IPS-18c (cell line): ENCODE results near the gene MPP7.

Experiments
- H3K4me3 ChIP-seq: 2 replicates; pipeline ENCODE4 v1.7.0; 2013; ENCODE audit warnings: low read depth, mild to moderate bottlenecking, low read length, moderate library complexity; ENCODE audit not compliant: insufficient read depth
- H3K9me3 ChIP-seq: one replicate; pipeline ENCODE4 v1.6.1; 2013; ENCODE audit warnings: mild to moderate bottlenecking, low read length, moderate library complexity; ENCODE audit not compliant: control insufficient read depth, insufficient read depth

MPP7 gene

GRCh38 chr10:28315140-28315539 lies 12.3 kb upstream of the MPP7 start:
- H3K9me3 ChIP-seq: no peaks in the 10 kb centered on the region
- H3K4me3 ChIP-seq: no peak overlapping the region

- Histone ChIP-seq H3K9me3 (no peaks in the 10 kb centered on the region), H3K4me3 (no peak overlapping the region)
Measured at GRCh38 chr10:28314211-28314610, 11.3 kb upstream of the MPP7 start.

GRCh38 chr10:28312572-28312971 lies 9.7 kb upstream of the MPP7 start:
- H3K9me3 ChIP-seq: no peaks in the 10 kb centered on the region
- no peak overlapping the region for H3K4me3 ChIP-seq

DNA sequence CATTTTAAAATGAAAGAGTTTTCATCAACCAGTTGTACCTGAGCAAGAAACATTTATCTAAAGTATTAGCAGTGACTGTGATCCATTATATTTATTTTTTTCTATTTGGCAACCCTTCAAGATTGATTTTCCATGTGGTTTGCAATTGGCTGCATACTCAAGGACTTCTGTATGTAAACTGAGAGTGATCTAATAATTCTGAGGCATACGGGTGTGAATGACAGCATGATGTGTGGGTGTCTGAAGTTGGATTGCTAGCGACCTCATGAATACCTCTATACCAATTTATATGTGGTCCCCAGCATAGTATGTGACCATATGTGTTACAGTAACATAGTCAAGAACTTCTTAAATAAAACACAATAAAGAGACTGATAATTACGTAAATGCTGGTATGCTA lies 8.2 kb upstream of the MPP7 start:
- no peaks in the 10 kb centered on the region for H3K9me3 ChIP-seq
- H3K4me3 ChIP-seq: no peak overlapping the region

DNA sequence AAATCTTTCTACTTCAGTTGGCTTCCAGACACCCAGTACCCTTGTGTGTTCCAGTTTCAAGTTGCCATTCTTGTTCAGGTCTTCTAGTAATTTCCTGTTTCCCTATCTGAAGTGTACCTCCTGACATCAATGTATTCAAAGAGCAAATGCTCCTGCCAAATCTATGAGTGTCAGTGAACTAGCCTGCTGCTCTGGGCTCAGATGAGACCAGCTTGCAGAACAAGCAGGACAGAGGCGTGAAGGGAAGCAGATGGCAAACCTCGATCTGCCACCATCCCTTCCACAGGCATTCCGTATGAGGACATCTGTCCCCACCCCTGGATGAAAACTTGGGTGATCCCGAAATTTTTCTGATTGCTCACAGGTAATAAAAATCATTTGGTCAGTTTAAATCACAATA lies 4.4 kb upstream of the MPP7 start:
- Histone ChIP-seq H3K4me3 (no peak overlapping the region), H3K9me3 (no peaks in the 10 kb centered on the region)

DNA sequence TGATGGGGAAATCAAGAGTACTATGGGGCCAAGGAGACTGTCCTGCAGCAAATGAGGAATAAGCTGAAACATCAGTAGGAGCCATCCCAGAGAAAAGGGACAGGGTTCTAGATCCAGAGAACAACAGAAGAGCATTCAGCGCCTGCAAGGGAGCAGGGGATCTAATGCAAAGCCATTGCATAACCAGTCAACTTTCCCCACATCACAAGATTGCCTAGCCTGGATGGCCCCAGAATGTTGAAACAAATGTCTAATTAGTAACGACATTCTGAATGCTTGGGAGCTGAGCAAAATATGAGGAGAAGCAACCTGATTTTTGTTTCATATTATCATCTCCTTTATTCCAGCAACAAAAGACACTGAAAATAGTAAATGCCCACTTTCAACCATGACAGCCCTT lies 2.7 kb upstream of the MPP7 start:
- no peak overlapping the region for H3K4me3 ChIP-seq
- H3K9me3 ChIP-seq: no peaks in the 10 kb centered on the region

GRCh38 chr10:28304032-28304571 lies 1.2 kb upstream of the MPP7 start:
- Histone ChIP-seq H3K9me3 (no peaks in the 10 kb centered on the region), H3K4me3 (no peak overlapping the region)

GRCh38 chr10:28302012-28302637 lies 739 bp downstream of the MPP7 start:
- no peaks in the 10 kb centered on the region for H3K9me3 ChIP-seq
- peak overlapping the region; percentile 90 for H3K4me3 ChIP-seq

- Histone ChIP-seq H3K9me3 (no peaks in the 10 kb centered on the region), H3K4me3 (no peak overlapping the region)
Measured at GRCh38 chr10:28300027-28300426, 2.8 kb downstream of the MPP7 start.

DNA sequence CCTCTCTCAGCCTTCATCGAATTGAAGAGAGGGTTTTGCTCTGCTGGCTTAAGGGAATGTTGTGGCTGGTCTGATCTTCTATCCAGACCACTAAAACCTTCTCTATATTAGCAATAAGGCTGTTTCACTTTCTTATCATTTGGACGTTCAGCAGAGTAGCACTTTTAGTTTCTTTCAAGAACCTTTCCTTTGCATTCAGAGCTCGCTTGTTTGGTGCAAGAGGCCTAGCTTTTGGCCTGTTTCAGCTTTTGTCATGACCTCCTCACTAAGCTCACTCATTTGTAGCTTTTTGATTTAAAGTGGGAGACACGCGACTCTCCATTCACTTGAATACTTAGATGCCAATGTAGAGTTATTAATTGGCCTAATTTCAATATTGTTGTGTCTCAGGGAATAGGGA lies 3.9 kb downstream of the MPP7 start:
- no peak overlapping the region for H3K4me3 ChIP-seq
- H3K9me3 ChIP-seq: no peaks in the 10 kb centered on the region

DNA sequence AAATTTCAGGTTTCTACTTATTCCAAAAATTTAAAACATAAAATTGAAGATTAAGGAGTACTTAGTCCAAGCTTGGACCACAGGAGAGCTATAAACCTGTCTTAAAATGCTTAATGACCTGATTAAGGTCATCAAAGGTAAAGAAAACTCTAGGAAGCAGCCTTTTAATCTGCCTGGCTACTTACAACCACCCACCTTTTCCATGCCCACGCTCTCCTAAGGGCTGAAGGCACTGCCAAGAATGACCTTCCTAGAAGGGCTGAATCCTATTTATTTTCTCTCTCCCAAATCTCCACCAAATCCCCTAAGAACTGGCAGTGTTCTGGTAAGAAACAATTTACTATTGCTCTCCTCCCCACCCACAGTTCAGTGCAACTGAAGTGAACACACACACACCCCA lies 6.8 kb downstream of the MPP7 start:
- Histone ChIP-seq H3K4me3 (no peak overlapping the region), H3K9me3 (no peaks in the 10 kb centered on the region)

GRCh38 chr10:28295336-28295735 lies 7.5 kb downstream of the MPP7 start:
- Histone ChIP-seq H3K4me3 (no peak overlapping the region), H3K9me3 (no peaks in the 10 kb centered on the region)

DNA sequence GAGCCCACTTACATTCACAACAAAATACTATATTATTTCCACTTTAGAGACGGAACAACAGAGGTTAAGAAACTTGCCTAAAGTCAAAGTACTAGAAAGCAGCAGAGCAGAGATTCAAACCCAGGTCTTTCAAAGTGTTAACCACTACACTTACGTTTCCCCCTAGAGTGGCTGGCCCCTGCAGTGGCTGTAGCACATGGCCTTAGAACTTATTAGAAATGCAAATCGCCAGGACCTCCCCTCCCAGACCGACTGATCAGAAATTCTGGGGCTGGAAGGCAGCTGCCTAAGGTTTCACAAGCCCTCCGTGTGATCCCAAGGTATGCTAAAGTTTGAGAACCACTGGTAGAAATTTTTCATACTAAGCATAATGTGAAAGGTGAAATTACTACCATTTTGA lies 8.1 kb downstream of the MPP7 start:
- no peak overlapping the region for H3K4me3 ChIP-seq

DNA sequence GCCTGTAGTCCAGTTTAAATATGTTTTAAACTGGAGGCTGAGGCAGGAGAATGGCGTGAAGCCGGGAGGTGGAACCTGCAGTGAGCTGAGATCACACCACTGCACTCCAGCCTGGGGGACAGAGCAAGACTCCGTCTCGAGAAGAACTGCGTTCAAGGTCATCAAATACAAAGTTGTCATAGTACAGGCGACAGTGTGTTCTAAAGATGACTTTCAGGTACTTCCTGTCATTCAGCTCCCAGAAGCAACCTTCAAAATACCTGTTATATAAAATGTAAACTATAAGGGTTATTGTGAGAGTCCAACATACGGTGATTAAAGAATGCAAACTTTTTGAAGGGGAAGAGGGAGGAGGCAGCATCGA lies 8.7 kb downstream of the MPP7 start:
- no peaks in the 10 kb centered on the region for H3K9me3 ChIP-seq

More for the DNA sequence above, 8.1 kb downstream of the MPP7 start:
- no peaks in the 10 kb centered on the region for H3K9me3 ChIP-seq

DNA sequence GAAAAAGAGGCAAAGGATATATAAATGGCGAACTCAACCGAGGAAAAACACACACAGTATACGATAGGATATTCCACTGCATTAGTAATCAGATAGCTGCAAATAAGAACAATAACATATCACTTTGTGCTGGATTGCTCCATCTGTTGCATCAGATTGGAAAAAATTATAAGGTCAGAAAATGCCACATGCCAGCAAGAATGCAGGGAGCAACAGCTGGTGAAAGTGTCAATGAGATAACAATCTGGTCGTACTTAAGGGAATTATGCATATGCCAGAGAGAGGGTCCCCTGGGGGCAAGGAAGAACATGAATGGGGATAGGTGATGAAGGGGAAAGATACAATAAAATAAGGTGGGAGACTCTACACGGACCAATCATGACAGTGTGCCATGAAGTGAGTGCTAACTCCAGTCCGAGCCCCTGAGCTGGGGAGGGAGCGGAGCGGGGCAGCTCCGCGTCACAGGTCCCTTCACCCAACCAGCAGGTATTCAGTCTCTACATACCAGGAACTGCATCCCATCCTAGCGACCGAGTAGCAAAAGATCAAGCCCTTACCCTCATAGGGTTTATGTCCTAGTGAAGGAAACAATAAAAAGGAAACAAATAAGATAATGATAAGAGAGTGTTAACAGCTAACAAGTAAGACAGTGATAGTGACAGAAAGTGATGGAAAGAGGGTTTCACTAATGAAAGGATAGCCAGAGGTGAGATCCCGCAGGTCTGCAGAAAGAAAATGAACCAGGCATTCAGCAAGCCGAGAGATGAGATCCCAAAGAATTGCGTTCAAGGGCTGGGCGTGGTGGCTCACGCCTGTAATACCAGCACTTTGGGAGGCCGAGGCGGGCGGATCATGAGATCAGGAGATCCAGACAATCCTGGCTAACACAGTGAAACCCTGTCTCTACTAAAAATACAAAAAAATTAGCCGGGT lies 9.4 kb downstream of the MPP7 start:
- Histone ChIP-seq H3K4me3 (peak overlapping the region; percentile 31; the same call in 1 of the 2 replicates), H3K9me3 (peaks cover 2% of the 10 kb centered on the region)

More for the DNA sequence above, 8.7 kb downstream of the MPP7 start:
- H3K4me3 ChIP-seq: no peak overlapping the region

DNA sequence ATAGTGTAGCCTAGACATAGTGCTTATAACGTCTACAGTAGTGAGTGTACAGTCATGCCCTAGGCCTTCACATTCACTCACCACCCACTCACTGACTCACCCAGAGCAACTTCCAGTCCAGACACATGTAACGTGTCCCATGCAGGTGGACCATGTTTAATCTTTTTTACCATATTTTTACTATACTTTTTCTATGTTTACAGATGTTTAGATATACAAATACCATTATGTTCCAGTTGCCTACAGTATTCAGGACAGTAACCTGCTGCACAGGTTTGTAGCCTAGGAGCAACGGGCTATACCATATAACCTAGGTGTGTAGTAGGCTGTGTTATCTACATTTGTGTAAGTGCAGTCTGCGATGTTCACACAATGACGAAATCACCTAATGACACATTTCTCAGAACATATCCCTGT lies 11.0 kb downstream of the MPP7 start:
- Histone ChIP-seq H3K9me3 (peaks cover 2% of the 10 kb centered on the region), H3K4me3 (no peak overlapping the region)

GRCh38 chr10:28285816-28286215 lies 17.0 kb downstream of the MPP7 start:
- peaks cover 2% of the 10 kb centered on the region for H3K9me3 ChIP-seq
- no peak overlapping the region for H3K4me3 ChIP-seq

GRCh38 chr10:28284126-28284525 lies 18.7 kb downstream of the MPP7 start:
- no peak overlapping the region for H3K4me3 ChIP-seq
- peaks cover 2% of the 10 kb centered on the region for H3K9me3 ChIP-seq
